ENCODE data around the gene ZCCHC14. TPM values are rescaled to one million over a fixed set of nuclear protein-coding genes. Genes with fewer than 3 reads are reported as not detected.

The ZCCHC14 gene
- total RNA-seq, 2 donors from 2014 or later: 33.0 to 45.6 TPM

DNA sequence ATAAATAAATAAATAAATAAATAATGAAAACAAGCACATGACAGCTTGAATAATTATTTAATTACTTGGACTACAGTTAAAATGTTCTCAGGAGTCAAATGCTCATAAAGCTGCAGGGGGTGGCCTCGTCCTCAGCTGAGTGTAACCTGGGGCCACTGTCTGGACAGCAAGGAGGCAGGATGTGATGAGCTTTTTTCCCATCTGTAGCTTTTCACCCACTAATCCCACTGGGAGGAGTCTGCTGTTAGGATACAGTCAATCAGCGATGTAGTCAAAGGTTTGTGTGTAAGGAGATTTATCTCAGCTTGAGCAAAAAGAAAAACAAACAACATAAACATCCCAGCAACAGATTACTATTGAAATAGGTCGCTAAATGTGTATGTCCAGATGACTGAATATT lies 22.5 kb downstream of the ZCCHC14 start:
- H3K4me1 ChIP-seq (ENCODE audit: control insufficient read depth in 1 of 2, low read depth in 2 of 2): peaks cover 30 to 67% of the 10 kb centered on the region in 2 donors

DNA sequence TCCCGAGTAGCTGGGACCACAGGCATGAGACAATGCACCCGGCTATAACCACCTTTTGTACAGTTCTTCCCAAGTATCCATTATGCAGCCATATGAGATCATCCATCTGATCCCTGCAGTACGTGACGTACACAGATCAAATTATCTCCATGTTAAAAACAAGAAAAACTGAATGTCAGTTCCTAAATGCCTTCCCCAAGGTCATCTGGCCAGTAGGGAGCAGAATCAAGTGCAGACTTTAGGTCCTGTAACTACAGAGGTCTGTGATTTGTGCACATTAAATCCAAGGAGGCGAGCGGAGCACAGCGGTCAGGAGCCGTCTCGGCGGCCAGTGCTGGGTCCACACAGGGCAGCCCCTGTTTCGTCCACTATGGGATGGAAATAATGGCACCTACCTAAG lies 23.7 kb downstream of the ZCCHC14 start:
- no peak for ATAC-seq (ENCODE audit: insufficient number of reproducible peaks, low FRiP score, low read depth)
- TF ChIP-seq, protein P1, sequence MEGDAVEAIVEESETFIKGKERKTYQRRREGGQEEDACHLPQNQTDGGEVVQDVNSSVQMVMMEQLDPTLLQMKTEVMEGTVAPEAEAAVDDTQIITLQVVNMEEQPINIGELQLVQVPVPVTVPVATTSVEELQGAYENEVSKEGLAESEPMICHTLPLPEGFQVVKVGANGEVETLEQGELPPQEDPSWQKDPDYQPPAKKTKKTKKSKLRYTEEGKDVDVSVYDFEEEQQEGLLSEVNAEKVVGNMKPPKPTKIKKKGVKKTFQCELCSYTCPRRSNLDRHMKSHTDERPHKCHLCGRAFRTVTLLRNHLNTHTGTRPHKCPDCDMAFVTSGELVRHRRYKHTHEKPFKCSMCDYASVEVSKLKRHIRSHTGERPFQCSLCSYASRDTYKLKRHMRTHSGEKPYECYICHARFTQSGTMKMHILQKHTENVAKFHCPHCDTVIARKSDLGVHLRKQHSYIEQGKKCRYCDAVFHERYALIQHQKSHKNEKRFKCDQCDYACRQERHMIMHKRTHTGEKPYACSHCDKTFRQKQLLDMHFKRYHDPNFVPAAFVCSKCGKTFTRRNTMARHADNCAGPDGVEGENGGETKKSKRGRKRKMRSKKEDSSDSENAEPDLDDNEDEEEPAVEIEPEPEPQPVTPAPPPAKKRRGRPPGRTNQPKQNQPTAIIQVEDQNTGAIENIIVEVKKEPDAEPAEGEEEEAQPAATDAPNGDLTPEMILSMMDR (IDR thresholded peaks at IDR 0.05): no peak
- Histone ChIP-seq H3K4me1 (ENCODE audit: control insufficient read depth in 1 of 2, low read depth in 2 of 2) (peaks cover 40 to 64% of the 10 kb centered on the region in 2 donors), H3K9me3 (no peaks in the 10 kb centered on the region), H3K27ac (no peak overlapping the region), H3K27me3 (replicated peaks; ENCODE audit: insufficient read depth) (no peaks in the 10 kb centered on the region), H3K4me3 (no peak overlapping the region), H3K36me3 (no peaks in the 10 kb centered on the region)
- no peak for DNase-seq (ENCODE audit: low spot score)

More for the DNA sequence above, 22.5 kb downstream of the ZCCHC14 start:
- Histone ChIP-seq H3K9me3 (no peaks in the 10 kb centered on the region), H3K36me3 (no peaks in the 10 kb centered on the region), H3K27ac (no peak overlapping the region), H3K27me3 (replicated peaks; ENCODE audit: insufficient read depth) (no peaks in the 10 kb centered on the region), H3K4me3 (no peak overlapping the region)
- TF ChIP-seq, protein P1 (IDR thresholded peaks at IDR 0.05): no peak
- no peak for DNase-seq (ENCODE audit: low spot score)
- ATAC-seq (ENCODE audit: insufficient number of reproducible peaks, low FRiP score, low read depth): no peak

DNA sequence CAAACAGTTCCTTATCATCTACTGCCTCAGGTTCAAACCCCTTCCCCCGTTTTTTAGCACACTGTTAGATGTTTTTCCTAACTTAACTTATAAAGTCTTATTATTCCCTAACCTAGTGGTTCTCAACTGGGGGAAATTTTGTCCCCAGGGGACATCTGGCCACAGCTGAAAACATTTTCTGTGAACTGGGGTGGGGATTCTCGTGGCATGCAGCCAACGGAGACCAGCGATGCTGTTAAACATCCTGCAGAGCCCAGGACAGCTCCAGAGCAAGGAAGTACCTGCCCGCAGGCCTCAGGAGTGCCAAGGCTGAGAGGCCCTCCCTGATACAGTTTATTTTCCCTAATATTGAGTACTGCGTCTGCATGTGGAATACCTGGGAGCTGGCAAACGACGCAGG lies 24.3 kb downstream of the ZCCHC14 start:
- Histone ChIP-seq H3K9me3 (no peaks in the 10 kb centered on the region), H3K4me1 (ENCODE audit: control insufficient read depth in 1 of 2, low read depth in 2 of 2) (peaks cover 45 to 66% of the 10 kb centered on the region in 2 donors), H3K4me3 (no peak overlapping the region), H3K27me3 (replicated peaks; ENCODE audit: insufficient read depth) (no peaks in the 10 kb centered on the region), H3K27ac (no peak overlapping the region), H3K36me3 (no peaks in the 10 kb centered on the region)
- TF ChIP-seq, protein P1 (IDR thresholded peaks at IDR 0.05): no peak
- ATAC-seq (ENCODE audit: insufficient number of reproducible peaks, low FRiP score, low read depth) (no peak), DNase-seq (ENCODE audit: low spot score) (no peak)

DNA sequence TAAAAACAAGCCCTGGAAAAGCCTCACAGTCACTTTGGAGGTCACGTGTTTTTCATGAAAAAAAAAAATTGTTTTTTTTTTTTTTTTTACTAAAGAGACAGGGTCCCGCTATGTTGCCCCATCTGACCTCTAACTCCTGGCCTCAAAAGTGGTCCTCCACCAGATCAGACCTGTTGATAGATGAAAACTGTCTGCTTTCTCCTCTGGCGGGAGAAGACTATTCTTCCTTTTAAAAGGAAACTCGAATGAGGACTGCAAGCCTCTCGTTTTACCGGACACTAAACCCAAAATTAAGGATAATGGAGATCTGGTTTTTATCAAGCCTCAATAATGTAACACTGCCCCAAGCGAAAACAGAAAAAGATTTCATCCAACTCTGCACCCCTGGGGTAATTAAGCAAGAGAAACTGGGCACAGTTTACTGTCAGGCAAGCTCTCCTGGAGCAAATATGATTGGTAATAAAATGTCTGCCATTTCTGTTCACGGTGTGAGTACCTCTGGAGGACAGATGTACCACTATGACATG lies 25.8 kb downstream of the ZCCHC14 start:
- H3K27ac ChIP-seq: no peak overlapping the region
- H3K4me3 ChIP-seq: no peak overlapping the region
- no peaks in the 10 kb centered on the region for H3K27me3 ChIP-seq (replicated peaks; ENCODE audit: insufficient read depth)
- no peaks in the 10 kb centered on the region for H3K36me3 ChIP-seq
- DNase-seq (ENCODE audit: low spot score): no peak
- no peaks in the 10 kb centered on the region for H3K9me3 ChIP-seq
- TF ChIP-seq, protein P1 (IDR thresholded peaks at IDR 0.05): no peak
- peaks cover 56 to 77% of the 10 kb centered on the region in 2 donors for H3K4me1 ChIP-seq (ENCODE audit: control insufficient read depth in 1 of 2, low read depth in 2 of 2)
- ATAC-seq (ENCODE audit: insufficient number of reproducible peaks, low FRiP score, low read depth): no peak

DNA sequence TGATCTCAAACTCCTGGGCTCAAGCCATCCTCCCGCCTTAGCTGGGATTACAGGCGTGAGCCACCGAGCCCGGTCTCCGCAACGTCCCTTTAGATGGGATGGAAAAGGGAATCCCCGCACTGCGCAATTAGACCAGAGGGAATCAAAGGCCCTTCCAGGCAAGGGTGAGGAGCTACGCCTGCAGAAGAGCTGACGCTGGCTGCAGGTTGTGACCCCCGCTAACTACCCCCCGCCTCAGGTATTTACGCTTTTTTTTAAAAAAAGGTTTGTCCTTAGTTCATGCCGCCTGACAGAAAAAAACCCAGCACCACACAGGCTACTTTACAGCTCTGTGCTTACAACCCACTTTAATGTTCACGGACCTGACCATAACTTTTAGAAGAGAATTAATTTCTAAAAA lies 26.9 kb downstream of the ZCCHC14 start:
- ATAC-seq (ENCODE audit: insufficient number of reproducible peaks, low FRiP score, low read depth) (no peak), DNase-seq (ENCODE audit: low spot score) (no peak)
- peak overlapping the region; percentile 96 to 97 for H3K27ac ChIP-seq
- TF ChIP-seq, protein P1 (IDR thresholded peaks at IDR 0.05): no peak
- no peaks in the 10 kb centered on the region for H3K27me3 ChIP-seq (replicated peaks; ENCODE audit: insufficient read depth)
- no peaks in the 10 kb centered on the region for H3K9me3 ChIP-seq
- H3K4me3 ChIP-seq: peak overlapping the region; percentile 6
- H3K4me1 ChIP-seq (ENCODE audit: control insufficient read depth in 1 of 2, low read depth in 2 of 2): peaks cover 54 to 77% of the 10 kb centered on the region in 2 donors
- no peaks in the 10 kb centered on the region for H3K36me3 ChIP-seq
